GM13977 (cell line): ENCODE results near the gene PPP1R14C.

Experiments used
- DNase-seq: peaks from one replicate; pipeline ENCODE4 v3.0.0; 2012; ENCODE audit warnings: low spot score
- in situ Hi-C: fragments of 300-500 bp; cut with MboI; formaldehyde crosslinking; loops from one replicate; pipeline ENCODE4 v1.12.0; 2022; ENCODE audit warnings: low sequenced_read_pairs, low pct_unique_long_range_greater_than_20kb, mixed read lengths, inconsistent platforms; ENCODE audit not compliant: unreplicated experiment
- TF ChIP-seq, protein P1 (sequence below): IDR thresholded peaks from 2 replicates; pipeline ENCODE4 v1.5.1; 2012; ENCODE audit warnings: mild to moderate bottlenecking, control low read depth; ENCODE audit not compliant: insufficient read depth; ENCODE audit errors: extremely low read depth, missing control alignments

The PPP1R14C gene

DNA sequence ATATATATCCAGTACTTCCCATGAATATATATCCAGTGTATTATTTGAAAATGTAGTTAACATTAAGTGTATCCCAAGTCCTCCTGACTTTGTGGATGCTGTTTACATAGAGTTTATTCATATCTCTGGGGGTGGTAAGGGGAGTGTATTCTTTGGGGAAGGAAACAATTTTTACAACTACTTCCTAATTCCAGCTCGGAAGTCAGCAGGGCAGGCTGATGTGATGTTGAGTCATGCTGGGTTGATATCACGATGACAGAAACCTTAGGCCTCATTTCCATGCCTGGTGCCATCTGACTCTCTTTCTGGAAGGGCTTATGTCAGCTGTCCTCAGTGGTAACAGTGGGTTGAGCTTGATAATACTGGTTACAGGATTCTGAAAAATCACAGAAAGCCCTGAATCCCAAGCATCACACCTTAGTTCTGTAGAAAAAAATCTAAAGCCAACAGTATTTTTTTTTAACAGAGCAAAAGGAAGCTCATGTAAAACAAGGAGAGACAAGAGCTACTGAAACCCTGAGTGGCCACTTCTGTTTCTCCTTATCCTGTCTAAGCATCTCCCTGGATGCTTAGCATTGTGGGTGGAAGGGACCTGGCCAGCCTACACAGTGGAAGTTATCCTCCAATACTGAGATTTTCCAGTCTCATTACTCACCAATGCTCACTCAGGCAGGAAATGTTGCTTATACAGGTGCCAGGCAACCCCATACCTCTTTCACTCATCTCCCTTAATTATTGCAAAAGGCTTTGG is 150.8 kb downstream of the PPP1R14C start:
- in situ Hi-C loops, result no loop called here
- DNase-seq, result no peak

DNA sequence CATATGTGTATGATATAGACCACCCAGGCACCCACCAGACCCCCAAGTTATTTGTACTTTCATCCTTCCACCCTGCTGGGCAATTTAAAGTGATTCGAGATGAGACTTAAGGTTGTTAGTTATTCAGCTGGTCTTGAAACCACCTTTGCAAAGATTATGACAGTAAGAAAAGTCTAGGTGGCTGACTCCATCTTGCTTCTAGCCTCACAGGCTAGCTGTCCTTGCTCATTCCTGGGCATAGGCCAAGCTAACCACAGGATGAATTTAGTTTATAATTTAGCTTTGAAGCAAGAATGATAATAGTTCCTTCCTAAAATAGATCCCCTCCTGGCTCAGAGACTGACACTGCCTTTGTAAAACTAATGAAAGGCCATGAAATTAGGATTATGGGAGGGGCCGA is 154.0 kb downstream of the PPP1R14C start:
- in situ Hi-C loops, result no loop called here
- TF ChIP-seq, protein P1, sequence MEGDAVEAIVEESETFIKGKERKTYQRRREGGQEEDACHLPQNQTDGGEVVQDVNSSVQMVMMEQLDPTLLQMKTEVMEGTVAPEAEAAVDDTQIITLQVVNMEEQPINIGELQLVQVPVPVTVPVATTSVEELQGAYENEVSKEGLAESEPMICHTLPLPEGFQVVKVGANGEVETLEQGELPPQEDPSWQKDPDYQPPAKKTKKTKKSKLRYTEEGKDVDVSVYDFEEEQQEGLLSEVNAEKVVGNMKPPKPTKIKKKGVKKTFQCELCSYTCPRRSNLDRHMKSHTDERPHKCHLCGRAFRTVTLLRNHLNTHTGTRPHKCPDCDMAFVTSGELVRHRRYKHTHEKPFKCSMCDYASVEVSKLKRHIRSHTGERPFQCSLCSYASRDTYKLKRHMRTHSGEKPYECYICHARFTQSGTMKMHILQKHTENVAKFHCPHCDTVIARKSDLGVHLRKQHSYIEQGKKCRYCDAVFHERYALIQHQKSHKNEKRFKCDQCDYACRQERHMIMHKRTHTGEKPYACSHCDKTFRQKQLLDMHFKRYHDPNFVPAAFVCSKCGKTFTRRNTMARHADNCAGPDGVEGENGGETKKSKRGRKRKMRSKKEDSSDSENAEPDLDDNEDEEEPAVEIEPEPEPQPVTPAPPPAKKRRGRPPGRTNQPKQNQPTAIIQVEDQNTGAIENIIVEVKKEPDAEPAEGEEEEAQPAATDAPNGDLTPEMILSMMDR, result no peak
- no peak for DNase-seq

More for the DNA sequence above, 150.8 kb downstream of the PPP1R14C start:
- TF ChIP-seq, protein P1, result no peak

DNA sequence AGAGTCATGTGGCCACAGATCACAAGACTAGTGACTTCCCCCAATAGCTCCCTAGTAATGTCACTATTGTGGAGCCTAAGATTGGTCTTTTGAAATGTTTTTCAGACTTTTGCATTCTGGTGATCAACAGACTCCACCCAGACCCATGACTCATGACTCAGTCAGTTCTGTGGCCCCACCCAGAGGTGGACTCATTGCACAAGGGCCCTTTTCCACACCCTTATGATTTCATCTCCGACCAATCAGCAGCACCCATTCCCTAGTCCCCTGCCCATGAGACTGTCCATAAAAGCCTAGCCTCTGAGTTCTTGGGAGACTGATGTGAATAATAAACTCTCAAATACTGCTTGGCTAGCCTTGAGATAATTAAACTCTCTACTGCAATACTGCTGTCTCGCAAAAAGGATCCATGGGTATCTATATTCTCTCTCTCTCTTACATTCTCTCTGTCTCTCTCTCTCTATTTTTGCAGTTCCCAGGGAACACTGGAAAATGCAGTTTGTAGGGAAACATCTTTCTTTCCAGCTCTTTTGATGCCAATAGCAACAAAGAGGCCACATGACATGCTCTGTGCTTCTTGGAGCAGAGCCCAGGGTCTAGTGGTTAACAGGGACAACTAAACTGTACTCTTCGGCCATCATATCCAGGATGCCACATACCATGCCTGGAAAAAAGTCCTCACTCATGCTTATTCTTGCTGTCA is 154.6 kb downstream of the PPP1R14C start:
- DNase-seq, result no peak
- TF ChIP-seq, protein P1, result no peak
- in situ Hi-C loops, result no loop called here

DNA sequence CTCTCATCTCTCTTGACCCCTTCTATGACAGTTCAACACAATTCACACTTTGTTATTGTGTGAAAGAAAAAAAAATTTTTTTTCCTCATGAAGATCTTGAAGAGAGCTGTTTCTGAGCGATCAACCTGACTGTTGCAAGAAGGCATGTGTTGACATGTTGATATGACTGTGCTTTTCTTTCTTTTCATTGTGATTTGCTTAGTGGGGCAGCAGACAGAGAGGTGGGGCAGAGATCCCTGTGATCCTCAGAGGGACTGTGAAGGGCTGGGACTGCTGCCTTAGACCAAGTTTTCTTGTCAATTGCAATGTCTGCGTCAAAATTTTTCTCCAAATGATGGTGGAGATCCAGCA is 155.2 kb downstream of the PPP1R14C start:
- no peak for DNase-seq
- TF ChIP-seq, protein P1, result no peak
- in situ Hi-C loops, result no loop called here

DNA sequence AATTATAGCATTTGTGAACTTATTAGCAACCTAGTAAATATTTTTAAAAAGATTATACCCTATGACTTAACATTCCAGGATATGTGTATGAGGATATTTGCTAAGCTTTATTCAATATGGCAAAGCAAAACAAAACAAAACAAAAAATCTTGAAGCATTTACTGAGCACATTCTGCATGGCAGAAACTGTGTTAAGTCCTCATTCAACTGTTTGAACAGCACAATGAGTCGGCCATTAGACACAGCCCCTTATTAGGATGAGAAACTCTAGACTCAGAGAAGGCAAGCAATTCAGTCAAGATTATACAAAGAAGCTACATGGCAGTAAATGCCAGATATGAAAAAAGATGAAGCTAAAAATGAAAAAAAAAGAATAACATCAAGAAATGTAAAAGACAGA is 155.8 kb downstream of the PPP1R14C start:
- in situ Hi-C loops, result no loop called here
- TF ChIP-seq, protein P1, result no peak
- DNase-seq, result no peak
